Activated T-cell treated with anti-CD3 and anti-CD28 coated beads, Interleukin-2, amount 50 U/mL, for 1 hour (primary cell): ENCODE data around the gene VEGFA.

Experiments
- DNase-seq: peaks from one replicate; pipeline ENCODE4 v3.0.0-alpha.2; 2020

VEGFA gene

GRCh38 chr6:43739642-43740091 is 30.3 kb upstream of the VEGFA start:
- DNase-seq: no peak

- no peak for DNase-seq
These were observed 29.6 kb upstream of the VEGFA start for GRCh38 chr6:43740321-43740960.

DNA sequence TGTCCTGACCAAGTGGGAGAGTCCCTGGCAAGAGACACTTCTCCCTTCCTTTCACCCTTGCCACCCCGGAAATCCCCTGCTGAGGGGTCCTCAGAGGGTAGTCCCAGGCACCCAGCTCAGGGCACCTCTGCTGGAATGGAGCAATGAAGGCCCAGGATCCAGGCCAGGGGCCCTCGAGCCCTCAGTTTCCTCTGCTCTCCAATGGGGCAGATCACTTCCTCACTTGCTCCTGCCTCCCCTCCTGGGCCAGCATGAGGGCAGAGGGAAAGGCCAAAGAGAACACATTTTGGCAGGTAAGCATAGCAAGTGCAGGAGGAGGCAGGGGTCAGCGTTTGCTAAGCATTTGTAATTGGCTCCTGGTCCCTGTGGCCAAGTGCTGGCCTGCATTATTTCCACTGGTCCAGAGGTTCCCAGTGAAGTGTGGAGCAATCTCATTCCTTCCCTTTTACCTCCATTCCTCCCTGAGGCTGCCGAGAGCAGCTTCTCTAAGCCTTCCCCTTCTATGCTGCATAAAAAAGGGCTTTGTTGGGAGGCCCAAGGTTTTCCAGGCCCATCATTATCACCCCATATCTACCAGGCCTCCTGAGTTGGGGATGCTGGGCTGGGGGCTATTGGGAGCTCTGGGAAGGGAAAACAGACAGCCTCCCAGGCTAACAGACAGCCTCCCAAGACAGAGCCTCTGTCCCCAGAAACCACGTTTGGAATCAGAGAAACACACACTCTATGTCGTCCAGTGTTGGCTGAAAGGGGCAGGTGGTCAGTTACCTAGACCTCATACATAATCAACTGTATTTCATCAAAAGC is 28.8 kb upstream of the VEGFA start:
- DNase-seq: no peak

DNA sequence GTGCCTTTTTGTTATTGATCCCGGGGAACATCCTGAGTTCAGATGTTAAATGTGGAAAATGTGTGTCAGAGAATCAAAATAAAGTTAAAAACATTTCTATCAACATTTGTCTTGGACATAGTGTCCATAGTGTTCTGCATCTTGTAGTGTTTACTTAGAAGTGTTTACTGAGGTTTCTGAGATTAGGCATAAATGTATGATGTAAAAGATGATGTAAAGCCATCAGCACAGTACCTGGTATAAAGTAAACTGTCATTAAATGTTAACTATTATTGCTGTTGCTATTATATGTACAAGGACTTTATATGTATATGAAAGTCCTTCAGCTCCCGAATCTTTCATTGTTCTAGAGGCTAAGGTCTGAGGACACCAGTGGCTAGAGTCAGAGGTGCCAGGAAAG is 28.2 kb upstream of the VEGFA start:
- no peak for DNase-seq

GRCh38 chr6:43742285-43742684 is 27.7 kb upstream of the VEGFA start:
- DNase-seq: no peak

DNA sequence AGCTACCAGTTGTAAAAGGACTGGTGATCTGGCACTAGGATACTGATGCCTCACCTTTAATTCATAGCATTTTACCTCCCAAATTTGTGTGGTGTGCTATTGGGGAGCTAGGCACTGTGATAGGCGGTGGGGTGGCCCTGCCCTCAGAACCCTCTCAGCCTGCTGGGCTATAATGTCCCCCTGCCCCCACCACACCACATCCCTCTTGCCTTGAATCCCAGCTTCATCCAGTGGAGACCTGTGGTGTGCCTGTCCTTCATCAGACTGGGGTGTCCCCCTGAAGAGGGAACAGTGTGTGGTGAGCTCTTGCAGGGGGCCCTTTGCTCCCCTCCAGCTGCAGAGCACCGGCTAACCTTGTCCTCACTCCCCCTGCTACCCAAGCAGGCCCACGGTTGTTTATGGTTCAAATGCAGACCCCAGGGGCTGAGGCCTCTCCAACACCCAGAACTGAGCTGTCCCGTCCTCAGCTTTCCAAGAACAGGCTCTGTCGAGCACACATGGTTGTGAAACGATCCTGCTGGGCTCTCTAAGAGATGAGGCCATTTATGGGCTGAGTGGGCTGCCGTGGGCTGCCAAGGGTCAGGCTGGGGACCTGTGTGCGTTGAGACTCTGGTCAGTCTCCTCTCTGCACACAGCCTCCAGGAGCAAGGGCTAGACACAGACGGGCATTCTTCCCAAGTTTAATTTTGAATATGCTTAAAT is 26.9 kb upstream of the VEGFA start:
- no peak for DNase-seq

DNA sequence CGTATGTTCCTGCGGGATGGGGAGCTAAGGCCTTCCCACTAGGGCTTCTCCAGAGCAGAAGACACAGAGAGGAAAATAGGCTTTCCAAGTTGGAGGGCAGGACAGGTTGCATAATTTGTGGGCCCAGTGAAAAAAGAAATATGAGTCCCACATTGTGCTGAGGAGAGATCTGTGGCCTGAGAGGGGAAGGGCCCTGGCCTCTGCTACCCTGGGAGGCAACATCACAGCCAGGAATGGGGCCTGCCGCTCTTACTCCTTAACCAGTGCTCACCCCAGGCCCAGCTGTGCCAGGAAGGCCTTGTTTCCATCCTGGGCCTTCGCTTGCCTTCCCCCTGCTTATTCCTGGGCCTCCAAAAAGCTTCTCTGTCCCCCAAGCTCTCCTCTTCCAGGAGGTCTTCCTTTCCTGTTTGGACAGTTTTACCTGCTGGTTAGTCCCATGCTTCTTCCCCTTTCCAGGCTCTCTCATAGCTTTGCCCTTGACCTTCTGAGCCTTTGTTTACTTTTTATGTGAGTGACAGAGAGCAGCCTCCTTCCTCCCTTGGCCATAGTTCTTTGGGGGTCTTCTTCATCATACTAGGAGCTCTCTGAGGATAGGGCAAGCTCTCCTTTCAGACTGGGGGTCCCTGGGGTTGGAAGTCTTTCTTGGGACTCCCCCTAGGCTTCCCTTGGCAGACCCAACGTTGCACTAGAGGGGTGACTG is 26.2 kb upstream of the VEGFA start:
- no peak for DNase-seq

GRCh38 chr6:43744491-43744890 is 25.5 kb upstream of the VEGFA start:
- no peak for DNase-seq

DNA sequence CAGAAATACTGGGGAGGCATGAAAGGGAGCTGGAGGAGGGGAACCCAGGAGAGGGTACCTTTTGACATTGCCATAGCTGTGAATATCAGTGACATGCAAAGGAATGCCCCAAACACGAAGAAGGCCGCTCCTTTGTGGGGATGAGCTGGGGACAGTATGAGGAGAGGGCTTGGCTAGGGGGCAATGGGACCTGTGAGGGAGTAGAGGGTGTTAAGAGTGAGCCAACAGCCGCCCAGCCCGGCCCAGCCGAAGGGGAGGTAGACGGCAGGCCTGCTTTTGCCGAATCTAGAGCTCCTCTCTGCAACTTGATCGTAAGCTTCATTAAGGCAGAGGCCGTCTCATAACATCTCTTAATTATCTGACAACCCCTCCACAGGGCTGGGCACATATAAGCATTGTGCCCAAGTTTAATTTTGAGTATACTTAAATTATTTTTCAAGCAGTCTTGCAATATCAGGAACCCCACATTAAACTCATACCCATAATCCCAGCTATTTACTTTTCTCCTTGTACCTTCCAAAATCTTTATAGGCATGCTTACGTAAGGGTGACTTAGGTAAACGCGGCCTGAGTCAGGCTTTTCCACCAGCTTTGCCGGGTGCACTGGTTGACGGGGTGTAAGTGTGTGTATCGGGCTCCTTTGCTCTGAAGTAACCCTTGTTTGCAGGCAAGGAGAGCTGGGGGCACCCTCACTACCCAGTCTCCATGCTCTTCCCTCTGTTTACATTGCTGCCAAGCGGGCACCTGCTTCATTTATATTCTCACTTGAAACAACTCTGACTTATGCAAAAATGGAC is 24.9 kb upstream of the VEGFA start:
- no peak for DNase-seq

DNA sequence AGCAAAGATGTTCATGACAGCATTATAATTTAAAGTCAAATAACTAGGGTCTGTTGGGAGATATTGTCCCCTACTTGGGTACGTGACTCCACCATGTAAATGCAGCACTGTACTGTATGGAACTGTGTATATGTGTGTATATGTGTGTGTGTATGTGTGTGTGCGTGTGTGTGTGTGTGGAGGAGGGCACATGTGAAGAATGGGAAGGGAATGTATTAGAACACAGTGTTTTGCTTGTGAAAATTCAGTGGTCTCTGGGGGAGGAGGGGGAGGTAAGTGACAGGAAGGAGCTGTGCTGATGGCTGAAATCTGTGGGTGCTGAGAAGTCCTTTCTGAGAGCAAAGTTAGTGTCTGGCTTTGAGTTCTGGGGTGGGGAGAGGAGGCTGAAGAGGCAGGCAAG is 23.9 kb upstream of the VEGFA start:
- no peak for DNase-seq

- no peak for DNase-seq
These were observed 23.4 kb upstream of the VEGFA start for GRCh38 chr6:43746613-43747102.

GRCh38 chr6:43747784-43748183 is 22.2 kb upstream of the VEGFA start:
- no peak for DNase-seq

- DNase-seq: no peak
These were observed 21.2 kb upstream of the VEGFA start for GRCh38 chr6:43748765-43749164.

GRCh38 chr6:43749461-43749860 is 20.6 kb upstream of the VEGFA start:
- no peak for DNase-seq

DNA sequence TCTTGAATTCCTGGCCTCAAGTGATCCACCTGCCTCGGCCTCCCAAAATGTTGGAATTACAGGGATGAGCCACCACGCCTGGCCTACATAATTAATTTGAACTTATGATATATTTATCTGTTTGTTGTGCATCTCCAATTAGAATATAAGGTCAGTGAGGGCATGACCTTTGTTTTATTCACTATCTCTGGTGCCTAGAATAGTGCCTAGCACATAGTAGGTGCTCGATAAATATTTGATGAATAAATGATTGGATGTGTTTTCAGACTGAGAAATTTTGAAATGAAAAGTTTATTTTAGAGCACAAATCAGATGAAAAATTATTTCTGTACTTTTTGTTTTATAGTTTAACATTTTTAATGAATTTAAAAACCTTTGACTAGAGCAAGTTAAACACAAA is 19.4 kb upstream of the VEGFA start:
- no peak for DNase-seq

- no peak for DNase-seq
These were observed 16.3 kb upstream of the VEGFA start for GRCh38 chr6:43753570-43754183.

DNA sequence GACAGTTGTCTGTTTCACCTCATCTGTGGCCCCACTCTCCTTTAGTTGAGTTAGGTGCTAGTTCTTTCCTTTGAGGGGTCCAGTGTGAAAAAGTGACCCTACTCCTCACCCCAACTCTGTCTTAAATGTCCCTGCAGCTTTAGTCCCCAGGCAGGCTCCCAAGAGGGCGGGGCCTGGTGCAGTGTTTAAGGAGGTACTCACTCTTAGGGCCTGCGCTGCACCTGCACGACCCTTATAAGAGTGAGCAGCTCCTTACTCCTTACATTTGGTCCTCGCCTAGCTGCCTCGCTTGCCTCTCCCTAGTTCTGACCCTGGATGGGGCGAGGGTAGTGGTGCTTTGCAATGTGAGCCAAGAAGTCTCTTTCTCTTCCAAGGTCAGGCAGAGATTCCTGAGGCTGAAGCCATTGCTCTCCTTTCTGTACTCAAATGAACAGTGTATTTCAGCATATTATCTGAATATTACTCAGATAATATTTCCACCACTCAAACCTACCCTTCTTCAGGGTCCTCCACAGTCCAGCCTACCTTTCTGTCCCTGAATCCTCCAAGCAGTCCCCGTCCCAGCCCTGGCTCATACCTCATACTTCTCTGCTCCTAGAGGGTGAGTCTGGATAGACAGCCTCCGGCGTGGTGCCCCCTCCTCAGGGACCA is 11.9 kb upstream of the VEGFA start:
- DNase-seq: no peak

- DNase-seq: no peak
These were observed 11.4 kb upstream of the VEGFA start for GRCh38 chr6:43758617-43759050.

- no peak for DNase-seq
These were observed 10.7 kb upstream of the VEGFA start for GRCh38 chr6:43759136-43759906.

DNA sequence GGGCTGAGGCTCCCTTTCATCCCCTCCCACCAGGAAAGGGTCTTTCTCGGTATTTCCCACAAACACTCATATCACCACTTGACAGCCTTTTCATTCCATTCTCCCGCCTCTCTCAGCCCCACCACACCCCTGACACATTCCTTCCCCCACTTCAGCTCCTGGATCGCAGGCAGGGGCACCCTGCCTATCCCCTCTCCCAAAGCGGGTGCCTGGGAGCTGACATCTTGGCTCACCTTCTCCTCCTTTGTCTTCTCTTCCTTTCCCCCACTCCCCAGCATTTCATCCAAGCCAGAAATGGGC is 10.2 kb upstream of the VEGFA start:
- DNase-seq: no peak
